Measurements from ENCODE around the gene CD48.

- TF ChIP-seq EZH2 (IDR thresholded peaks at IDR 0.05; ENCODE audit: insufficient read depth, poor library complexity, severe bottlenecking) (no peak), EZH2phosphoT487 (IDR thresholded peaks at IDR 0.05; ENCODE audit: insufficient read depth, low read depth) (no peak)
These were observed 31.7 kb downstream of the CD48 start for GRCh38 chr1:160679893-160680292.
